Cardiac septum (tissue), 1 donor: ENCODE results near the gene CCDC191. TPM values are rescaled to one million over a fixed set of nuclear protein-coding genes. Genes with fewer than 3 reads are reported as not detected.

Source experiments
- DNase-seq: peaks from one replicate; pipeline ENCODE4 v3.0.0-alpha.2; 2020; ENCODE audit warnings: low spot score
- intact Hi-C: fragments of 100-400 bp; cut with DNase I; formaldehyde crosslinking; loops from one replicate; pipeline ENCODE4 v1.14.0; 2022
- long read RNA-seq: library from polyadenylated mRNA; unstranded; transcript quantifications from one replicate; pipeline ENCODE4 v2.0.0, GENCODE V29; 2021
- total RNA-seq: library from RNA; stranded (reverse); fragmentation: NEBNext Ultra II Directional; extraction: Animal tissue kit (Norgen Biotek cat#: 25700); gene quantifications from one replicate; pipeline ENCODE4 v1.2.1, GENCODE V29; 2021
- donor health status: DM: no; HTN: no; CAD: no.

The CCDC191 gene
- 1.2 TPM for total RNA-seq
- long read RNA-seq = 0 reads

DNA sequence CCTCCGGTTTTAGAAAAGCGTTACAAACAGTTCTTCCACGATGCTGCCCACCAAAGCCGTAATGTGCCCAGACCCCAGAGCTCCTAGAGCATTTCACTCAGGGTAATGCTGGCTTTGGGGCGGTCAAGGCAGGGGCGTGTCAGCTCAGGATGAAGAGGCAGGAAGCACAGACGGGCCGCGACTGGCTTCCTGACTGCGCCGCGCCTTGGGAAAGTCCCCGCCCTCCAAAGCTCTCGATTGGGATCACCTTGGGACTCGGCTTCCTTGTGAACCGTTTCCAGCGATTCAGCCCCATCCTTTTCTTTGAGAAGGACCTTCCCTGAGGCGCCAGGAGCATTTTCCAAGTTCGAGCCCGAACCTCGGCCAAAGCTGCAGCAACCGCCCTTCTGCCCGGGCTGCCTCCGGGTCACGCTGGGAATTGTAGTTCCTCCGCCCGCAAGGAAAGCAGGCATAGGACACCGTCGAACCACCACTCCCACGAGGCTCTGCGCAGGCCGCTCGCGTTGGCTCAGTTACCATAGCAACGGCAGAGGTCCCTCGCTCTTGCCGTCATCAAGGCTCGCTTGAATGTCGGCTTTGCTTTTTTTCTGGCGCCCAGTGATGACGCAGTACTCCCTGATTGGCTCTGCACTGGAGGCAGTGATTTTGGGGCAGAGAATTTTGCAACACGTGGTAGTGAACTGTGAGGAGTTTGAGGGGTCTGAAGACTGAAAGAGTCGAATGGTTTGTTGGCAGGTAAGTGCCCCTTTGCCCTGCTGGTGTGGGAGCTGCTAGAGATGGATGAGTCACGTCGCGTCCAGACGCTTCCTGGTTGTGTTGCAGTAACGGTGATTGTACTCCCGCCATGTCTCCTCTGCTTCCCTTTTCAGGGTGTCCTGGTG lies at the start of gene CCDC191, which contains the start of gene QTRT2:
TSS of gene CCDC191 (minus strand) at position 397 of the 881 bp plus-strand sequence. CDS start at position 337, 60 bp downstream.
TSS of gene QTRT2 (plus strand) at position 608 of the 881 bp plus-strand sequence. CDS start 8,521 bp downstream, outside the sequence.
- intact Hi-C loops = loop anchor here (5.0 to 10.0 kb wide), 3 partner anchors 98 to 309 kb away; partner anchors contain the start of genes ATP6V1A, GRAMD1C and NAA50
- DNase-seq = peak; percentile 100

- intact Hi-C loops = no loop called here
- no peak for DNase-seq
Measured at GRCh38 chr3:114104414-114104813, 48.1 kb upstream of the CCDC191 start.

DNA sequence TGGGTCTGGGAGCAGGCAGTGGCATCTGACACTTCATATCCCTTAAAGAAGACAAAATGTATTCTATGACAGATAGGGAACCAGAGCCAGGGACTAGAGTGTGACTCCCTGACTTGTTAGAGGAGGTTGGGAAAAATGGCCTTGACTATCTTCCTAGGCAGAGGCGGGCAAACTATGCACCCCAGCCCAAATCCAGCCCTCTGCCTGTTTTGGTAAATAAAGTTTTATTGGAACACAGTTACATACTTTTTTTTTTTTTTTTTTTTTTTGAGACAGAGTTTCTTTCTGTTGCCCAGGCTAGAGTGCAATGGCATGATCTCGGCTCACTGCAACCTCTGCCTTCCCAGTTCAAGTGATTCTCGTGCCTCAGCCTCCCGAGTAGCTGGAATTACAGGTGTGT lies 47.5 kb upstream of the CCDC191 start:
- intact Hi-C loops = no loop called here
- DNase-seq = no peak

DNA sequence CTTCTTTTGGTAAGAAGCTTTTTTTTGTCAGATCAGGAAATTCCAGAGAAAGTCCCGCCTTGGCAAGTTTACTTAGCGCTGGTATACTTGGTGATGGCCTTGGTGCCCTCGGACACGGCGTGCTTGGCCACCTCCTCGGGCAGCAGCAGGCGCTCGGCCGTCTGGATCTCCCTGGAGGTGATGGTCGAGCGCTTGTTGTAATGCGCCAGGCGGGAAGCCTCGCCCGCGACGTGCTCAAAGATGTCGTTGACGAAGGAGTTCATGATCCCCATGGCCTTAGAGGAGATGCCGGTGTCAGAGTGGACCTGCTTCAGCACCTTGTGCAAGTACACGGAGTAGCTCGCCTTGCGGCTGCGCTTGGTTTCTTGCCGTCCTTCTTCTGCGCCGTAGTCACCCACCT lies 46.9 kb upstream of the CCDC191 start:
- intact Hi-C loops = no loop called here
- DNase-seq = no peak

DNA sequence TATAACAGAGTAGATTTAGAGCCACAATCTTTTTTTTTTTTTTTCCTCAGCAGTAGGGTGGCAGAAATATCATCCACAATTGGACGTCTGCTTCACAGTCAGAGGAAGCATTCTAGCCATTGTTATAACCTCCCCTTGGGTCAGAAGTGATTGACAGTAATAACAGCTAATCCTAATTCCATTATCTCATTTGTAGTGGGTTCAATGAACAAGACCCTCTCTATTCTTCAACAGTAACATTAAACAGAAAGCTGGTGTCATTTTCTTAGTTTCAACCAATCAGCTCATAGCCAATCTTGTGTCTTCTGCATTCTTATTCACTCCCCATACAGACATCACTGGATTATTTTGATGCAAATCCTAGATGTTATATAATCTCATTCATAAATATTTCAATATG lies 44.8 kb upstream of the CCDC191 start:
- no peak for DNase-seq
- intact Hi-C loops = no loop called here

DNA sequence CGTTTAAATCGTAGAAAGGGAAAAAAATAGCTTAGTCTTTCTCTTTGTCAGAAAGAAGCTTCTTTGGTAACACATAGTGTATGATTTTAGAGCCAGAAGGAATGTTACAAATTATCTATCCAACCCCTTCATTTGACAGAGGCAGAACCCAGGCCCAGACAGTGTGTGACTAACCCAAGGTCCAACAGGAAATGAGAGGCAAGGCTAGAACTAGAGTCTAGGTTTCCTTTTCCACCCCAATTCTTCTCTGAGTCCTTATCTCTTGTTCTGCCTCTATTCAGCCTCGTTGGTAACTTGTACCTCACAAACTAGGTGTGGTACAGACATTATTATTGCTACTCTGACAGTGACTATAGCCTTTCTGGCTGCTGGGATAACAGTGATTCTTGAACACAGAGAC lies 39.5 kb upstream of the CCDC191 start:
- intact Hi-C loops = no loop called here
- no peak for DNase-seq

DNA sequence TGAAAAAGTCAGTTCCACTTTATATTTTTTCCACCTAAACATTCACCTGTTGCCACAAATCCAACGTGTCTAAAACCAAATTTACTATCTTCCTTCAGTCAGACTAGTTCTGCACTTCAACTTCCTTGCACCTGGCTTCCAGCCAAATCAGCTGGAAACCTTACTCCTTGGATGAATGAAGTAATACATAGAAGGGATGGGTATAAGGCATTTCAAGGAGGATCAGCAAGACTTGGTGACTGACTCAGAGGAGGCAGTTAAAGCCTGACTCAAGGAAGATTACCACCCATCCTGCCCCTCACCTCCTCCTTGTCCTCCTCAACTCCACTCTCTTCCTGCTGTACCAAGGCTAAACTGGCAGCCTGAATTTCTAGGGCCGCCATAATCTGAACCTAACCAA lies 37.3 kb upstream of the CCDC191 start:
- no peak for DNase-seq
- intact Hi-C loops = loop anchor here (5.0 kb wide), 1 partner anchor 59 kb away; no protein-coding TSS in a partner anchor

DNA sequence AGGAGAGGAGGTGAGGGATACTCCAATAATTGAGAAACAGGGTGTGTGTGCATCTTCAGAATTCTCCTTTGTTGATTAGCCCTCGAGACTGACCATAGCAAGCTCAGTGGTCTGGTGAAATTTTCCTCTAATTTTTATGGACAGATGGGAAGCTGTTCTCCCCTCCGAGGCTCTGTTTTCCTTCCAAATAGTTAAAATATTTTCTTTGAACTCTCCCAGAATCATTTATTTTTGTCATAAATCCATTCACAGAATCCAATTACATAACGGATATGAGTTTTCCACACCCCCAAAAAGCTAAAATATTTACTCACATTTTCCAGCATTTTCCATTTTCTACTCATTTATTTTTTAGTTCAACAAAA lies 36.7 kb upstream of the CCDC191 start:
- DNase-seq = no peak
- intact Hi-C loops = loop anchor here (5.0 kb wide), 1 partner anchor 59 kb away; no protein-coding TSS in a partner anchor

DNA sequence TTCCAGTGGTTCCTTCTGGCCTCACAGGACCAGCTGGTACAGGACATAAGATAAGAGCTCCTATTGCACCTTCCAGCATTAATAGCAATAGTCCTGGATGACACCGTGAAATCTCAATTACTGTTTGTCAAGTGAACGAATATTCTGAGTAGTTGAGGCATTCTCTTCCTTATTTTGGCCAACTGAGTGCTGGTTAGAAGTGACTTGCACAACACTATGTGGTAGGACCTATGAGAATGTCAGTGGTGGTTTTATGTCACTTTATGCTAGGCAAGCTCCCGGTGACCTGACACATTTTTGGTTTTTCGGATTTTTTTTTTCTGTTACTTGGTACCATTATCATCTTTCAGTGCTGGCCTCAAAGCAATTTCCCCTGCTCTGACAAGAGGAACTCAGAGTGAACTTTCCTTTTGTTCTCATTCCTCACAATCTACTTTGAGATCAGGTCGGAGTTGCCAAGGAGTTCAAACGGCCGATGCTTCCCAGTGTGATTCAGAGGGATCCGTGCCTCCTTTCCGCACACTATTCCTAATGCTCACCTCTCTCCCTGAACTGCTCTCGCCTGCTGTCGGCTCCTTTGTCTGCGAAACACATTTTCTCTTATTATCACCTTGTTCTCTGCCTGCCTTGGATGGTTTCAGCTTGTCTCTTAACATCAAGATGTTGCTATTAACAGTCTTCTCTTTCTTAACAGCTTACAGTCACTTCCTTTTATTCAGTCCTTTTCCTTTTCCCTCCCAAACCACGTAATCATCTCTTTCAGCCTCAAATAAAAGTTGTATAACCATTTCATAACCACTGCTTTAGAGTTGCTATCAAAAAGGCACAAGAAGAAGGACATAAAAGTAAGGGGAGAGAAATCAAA lies 36.1 kb upstream of the CCDC191 start:
- intact Hi-C loops = loop anchor here (5.0 kb wide), 1 partner anchor 60 kb away; no protein-coding TSS in a partner anchor
- no peak for DNase-seq

DNA sequence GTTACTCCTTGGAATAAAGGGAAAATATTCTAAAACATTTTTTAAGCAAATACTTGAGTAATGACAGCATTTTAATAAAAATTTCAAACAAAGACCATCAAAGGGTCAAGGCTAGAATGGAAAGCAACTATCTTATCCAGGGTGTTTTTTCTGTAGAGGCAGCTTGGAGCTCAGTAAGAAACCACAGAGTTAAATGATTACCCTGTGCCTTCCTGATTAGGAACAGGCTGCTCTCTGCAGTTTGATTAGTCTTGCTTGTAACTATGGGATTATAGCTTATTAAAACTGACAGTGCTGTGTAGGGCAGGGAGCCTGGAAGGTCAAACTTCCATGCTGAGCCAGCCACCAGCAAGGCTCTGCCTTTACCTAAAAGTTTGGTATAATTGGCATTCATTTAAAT lies 33.3 kb upstream of the CCDC191 start:
- intact Hi-C loops = loop anchor here (5.0 kb wide), 1 partner anchor 63 kb away; no protein-coding TSS in a partner anchor
- no peak for DNase-seq

- no peak for DNase-seq
- intact Hi-C loops = no loop called here
Measured at GRCh38 chr3:114086356-114086755, 30.0 kb upstream of the CCDC191 start.

DNA sequence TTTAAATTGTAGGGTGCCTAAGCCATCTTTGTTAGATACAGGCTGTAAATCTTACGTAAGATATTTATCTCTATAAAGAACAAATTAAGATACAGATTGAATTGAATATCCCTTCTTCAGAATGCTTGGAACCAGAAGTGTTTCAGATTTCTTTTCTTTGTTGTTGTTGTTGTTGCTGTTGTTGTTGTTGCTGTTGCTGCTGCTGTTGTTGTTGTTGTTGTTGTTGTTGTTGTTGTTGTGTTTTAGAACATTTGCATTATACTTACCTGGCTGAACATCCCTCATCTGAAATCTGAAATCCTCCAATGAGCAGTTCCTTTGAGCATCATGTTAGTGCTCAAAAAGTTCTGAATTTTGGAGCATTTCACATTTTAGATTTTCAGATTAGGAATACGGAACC lies 26.8 kb upstream of the CCDC191 start:
- intact Hi-C loops = no loop called here
- DNase-seq = no peak

GRCh38 chr3:114081037-114081436 lies 24.7 kb upstream of the CCDC191 start:
- intact Hi-C loops = no loop called here
- DNase-seq = no peak

GRCh38 chr3:114080201-114080600 lies 23.9 kb upstream of the CCDC191 start:
- intact Hi-C loops = no loop called here
- no peak for DNase-seq

- intact Hi-C loops = no loop called here
- DNase-seq = no peak
Measured at GRCh38 chr3:114079761-114080160, 23.4 kb upstream of the CCDC191 start.

DNA sequence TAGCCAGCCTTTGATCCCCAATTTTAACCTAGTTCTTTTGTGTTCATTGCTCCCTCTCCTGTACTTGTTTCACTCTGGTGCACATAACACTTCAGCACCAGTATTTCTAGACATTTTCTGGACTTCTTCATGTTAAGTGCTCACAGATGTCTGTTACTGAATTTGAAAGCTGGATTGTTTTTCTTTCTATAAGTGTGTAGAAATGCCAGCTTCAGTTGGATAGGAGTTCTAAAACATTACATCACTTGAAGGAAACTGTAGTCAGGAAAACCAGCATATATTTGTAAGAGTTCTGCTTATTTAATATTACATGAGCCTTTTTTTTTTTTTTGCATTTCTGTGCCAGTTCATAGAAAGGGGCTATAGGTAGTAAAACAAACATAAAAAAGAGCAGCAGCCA lies 21.8 kb upstream of the CCDC191 start:
- no peak for DNase-seq
- intact Hi-C loops = no loop called here

- intact Hi-C loops = no loop called here
- DNase-seq = no peak
Measured at GRCh38 chr3:114076711-114077110, 20.4 kb upstream of the CCDC191 start.

GRCh38 chr3:114071786-114072185 lies 15.5 kb upstream of the CCDC191 start:
- DNase-seq = no peak
- intact Hi-C loops = no loop called here

DNA sequence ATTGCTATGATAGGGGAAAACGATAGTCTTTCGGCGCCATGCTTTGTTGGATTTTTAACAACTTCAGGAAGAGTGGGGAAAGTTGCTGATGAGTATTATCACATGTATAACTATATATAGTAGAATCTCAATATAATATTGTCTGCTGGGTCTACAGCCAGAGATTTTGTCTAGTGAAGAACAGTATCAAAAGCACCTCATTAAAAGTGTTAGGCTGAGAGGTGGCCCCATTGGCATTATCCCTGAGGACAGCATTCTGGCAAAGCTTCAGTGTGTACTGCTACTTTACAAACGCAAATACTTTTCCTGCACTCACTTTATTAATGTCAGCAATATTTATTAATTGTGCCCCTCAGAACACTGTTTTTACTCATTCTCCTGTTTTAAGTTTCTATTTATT lies 12.0 kb upstream of the CCDC191 start:
- intact Hi-C loops = no loop called here
- DNase-seq = no peak

GRCh38 chr3:114067804-114068203 lies 11.5 kb upstream of the CCDC191 start:
- DNase-seq = no peak
- intact Hi-C loops = no loop called here
